Ovary (tissue), 3 donors: ENCODE data around the gene H2BK1.
A peak's percentile ranks its signal among the peaks of the same experiment; 100 is the strongest.

Experiments used
- CTCF ChIP-seq, 3 donors: fragments of 450-650 bp in 2 of 3; fragments of 200-600 bp in 1 of 3; IDR thresholded peaks; one replicate each; pipeline versions ENCODE4 v1.5.1 to v1.8.0; 2016 to 2022; ENCODE audit warnings: antibody characterized with exemption in 3 of 3, mild to moderate bottlenecking in 1 of 3
- POLR2A ChIP-seq: fragments of 450-650 bp; IDR thresholded peaks from one replicate; pipeline ENCODE4 v1.6.1; 2017; ENCODE audit warnings: antibody characterized with exemption, mild to moderate bottlenecking, moderate library complexity
- donor health status: DM: no; HTN: no; CAD: no.

- TF ChIP-seq CTCF (IDR thresholded peaks at IDR 0.05) = peak; percentile 34 to 60 (median 48)
- TF ChIP-seq POLR2A = no peak
Observed at GRCh38 chr7:151245360-151246101, 35.2 kb upstream of the H2BK1 start.
